ENCODE measurements around the gene TRIM38.
"Not testable (repeated sequence)": the region's sequence is repeated elsewhere in the genome, so short reads cannot be mapped to it uniquely, and the experiment has no call there.

Gene TRIM38

GRCh38 chr6:25929785-25930184 is 32.8 kb upstream of the TRIM38 start:
- H3K4me1 ChIP-seq (ENCODE audit: control insufficient read depth, insufficient read depth, low read length); H3K4me3 ChIP-seq (ENCODE audit: low read depth, low read length); CTCF ChIA-PET; H3K9me3 ChIP-seq (ENCODE audit: control insufficient read depth, insufficient read depth, low read depth, low read length); POLR2A ChIA-PET; H3K27ac ChIP-seq (ENCODE audit: extremely low read depth, low read depth, low read length); H3K36me3 ChIP-seq (ENCODE audit: control insufficient read depth in 2 of 2, insufficient read depth in 1 of 2, low read length in 2 of 2): not testable (repeated sequence)

- ChIA-PET CTCF (interaction anchor here (1.1 kb wide), 1 partner anchor 9 kb away, joined by 3 read pairs; no protein-coding TSS in a partner anchor), POLR2A (no interaction called here)
- TF ChIP-seq ZNF302 (tag by site-specific recombination; IDR thresholded peaks at IDR 0.05; ENCODE audit: low read depth) (no peak), SCRT2 (tag by site-specific recombination; IDR thresholded peaks at IDR 0.05) (0 out of 2 replicates have a peak, but pooled peaks have one; percentile 18), ZNF544 (tag by site-specific recombination; IDR thresholded peaks at IDR 0.05) (no peak), ZBTB17 (tag by site-specific recombination; IDR thresholded peaks at IDR 0.05) (peak; percentile 17; the same call in 1 of the 2 replicates)
- TF ChIP-seq, protein P1, sequence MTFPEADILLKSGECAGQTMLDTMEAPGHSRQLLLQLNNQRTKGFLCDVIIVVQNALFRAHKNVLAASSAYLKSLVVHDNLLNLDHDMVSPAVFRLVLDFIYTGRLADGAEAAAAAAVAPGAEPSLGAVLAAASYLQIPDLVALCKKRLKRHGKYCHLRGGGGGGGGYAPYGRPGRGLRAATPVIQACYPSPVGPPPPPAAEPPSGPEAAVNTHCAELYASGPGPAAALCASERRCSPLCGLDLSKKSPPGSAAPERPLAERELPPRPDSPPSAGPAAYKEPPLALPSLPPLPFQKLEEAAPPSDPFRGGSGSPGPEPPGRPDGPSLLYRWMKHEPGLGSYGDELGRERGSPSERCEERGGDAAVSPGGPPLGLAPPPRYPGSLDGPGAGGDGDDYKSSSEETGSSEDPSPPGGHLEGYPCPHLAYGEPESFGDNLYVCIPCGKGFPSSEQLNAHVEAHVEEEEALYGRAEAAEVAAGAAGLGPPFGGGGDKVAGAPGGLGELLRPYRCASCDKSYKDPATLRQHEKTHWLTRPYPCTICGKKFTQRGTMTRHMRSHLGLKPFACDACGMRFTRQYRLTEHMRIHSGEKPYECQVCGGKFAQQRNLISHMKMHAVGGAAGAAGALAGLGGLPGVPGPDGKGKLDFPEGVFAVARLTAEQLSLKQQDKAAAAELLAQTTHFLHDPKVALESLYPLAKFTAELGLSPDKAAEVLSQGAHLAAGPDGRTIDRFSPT (tag by site-specific recombination; IDR thresholded peaks at IDR 0.05), result no peak
- no peak within 1 kb of the TSS for H3K4me3 ChIP-seq (ENCODE audit: low read depth, low read length)
- H3K27ac ChIP-seq (ENCODE audit: extremely low read depth, low read depth, low read length), result no peak within 1 kb of the TSS
- no peaks in the 10 kb centered on the region for H3K9me3 ChIP-seq (ENCODE audit: control insufficient read depth, insufficient read depth, low read depth, low read length)
- H3K36me3 ChIP-seq (ENCODE audit: control insufficient read depth in 2 of 2, insufficient read depth in 1 of 2, low read length in 2 of 2), result no peaks in the 10 kb centered on the region
- H3K4me1 ChIP-seq (ENCODE audit: control insufficient read depth, insufficient read depth, low read length), result peaks cover 8% of the 10 kb centered on the region; the same call in 1 of the 2 replicates
These were observed 31.8 kb upstream of the TRIM38 start, which contains the start of gene SLC17A2 for GRCh38 chr6:25930532-25931410. TSS of gene SLC17A2 (minus strand) at chr6:25930691. CDS start at chr6:25925796, 4,895 bp downstream.

DNA sequence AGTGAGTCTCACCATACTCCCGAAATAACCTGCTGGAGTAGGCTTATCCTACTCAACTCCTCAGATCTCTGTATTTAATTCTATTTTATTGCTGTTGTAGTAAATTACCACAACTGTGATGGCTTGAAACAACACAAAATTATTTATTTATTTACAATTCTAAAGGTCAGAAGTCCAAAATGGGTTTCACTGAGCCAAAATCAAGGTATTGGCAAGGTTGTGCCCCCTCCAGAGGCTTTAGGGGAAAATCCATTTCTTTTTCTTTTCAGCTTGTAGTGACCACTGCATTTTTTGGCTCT is 31.2 kb upstream of the TRIM38 start:
- CTCF ChIA-PET, result interaction anchor here (1.1 kb wide), 1 partner anchor 8 kb away, joined by 3 read pairs; no protein-coding TSS in a partner anchor
- POLR2A ChIA-PET, result no interaction called here
- no peaks in the 10 kb centered on the region for H3K36me3 ChIP-seq (ENCODE audit: control insufficient read depth in 2 of 2, insufficient read depth in 1 of 2, low read length in 2 of 2)
- H3K4me3 ChIP-seq (ENCODE audit: low read depth, low read length), result no peak overlapping the region
- H3K9me3 ChIP-seq (ENCODE audit: control insufficient read depth, insufficient read depth, low read depth, low read length), result no peaks in the 10 kb centered on the region
- H3K4me1 ChIP-seq (ENCODE audit: control insufficient read depth, insufficient read depth, low read length), result peaks cover 8% of the 10 kb centered on the region; the same call in 1 of the 2 replicates
- TF ChIP-seq SP7 (tag by site-specific recombination; IDR thresholded peaks at IDR 0.05) (no peak), ZFP3 (tag by site-specific recombination; IDR thresholded peaks at IDR 0.05; ENCODE audit: low read depth) (no peak), ZSCAN18 (tag by site-specific recombination; IDR thresholded peaks at IDR 0.05) (no peak), GLIS1 (tag by site-specific recombination; IDR thresholded peaks at IDR 0.05) (no peak), ZNF239 (tag by site-specific recombination; IDR thresholded peaks at IDR 0.05) (no peak), ZNF398 (tag by site-specific recombination; IDR thresholded peaks at IDR 0.05) (no peak), PRDM1 (tag by site-specific recombination; IDR thresholded peaks at IDR 0.05) (no peak), ZNF629 (tag by site-specific recombination; IDR thresholded peaks at IDR 0.05) (no peak), ZNF302 (tag by site-specific recombination; IDR thresholded peaks at IDR 0.05; ENCODE audit: low read depth) (no peak), ZBTB48 (tag by site-specific recombination; IDR thresholded peaks at IDR 0.05) (no peak), ZNF624 (tag by site-specific recombination; IDR thresholded peaks at IDR 0.05) (no peak), YY2 (tag by site-specific recombination; IDR thresholded peaks at IDR 0.05) (no peak), ZNF585B (tag by site-specific recombination; IDR thresholded peaks at IDR 0.05) (no peak), ZNF266 (tag by site-specific recombination; IDR thresholded peaks at IDR 0.05; ENCODE audit: low read depth) (no peak), HOXA7 (CRISPR knock-in tag; IDR thresholded peaks at IDR 0.05; ENCODE audit: borderline replicate concordance) (no peak)
- TF ChIP-seq, protein P2, sequence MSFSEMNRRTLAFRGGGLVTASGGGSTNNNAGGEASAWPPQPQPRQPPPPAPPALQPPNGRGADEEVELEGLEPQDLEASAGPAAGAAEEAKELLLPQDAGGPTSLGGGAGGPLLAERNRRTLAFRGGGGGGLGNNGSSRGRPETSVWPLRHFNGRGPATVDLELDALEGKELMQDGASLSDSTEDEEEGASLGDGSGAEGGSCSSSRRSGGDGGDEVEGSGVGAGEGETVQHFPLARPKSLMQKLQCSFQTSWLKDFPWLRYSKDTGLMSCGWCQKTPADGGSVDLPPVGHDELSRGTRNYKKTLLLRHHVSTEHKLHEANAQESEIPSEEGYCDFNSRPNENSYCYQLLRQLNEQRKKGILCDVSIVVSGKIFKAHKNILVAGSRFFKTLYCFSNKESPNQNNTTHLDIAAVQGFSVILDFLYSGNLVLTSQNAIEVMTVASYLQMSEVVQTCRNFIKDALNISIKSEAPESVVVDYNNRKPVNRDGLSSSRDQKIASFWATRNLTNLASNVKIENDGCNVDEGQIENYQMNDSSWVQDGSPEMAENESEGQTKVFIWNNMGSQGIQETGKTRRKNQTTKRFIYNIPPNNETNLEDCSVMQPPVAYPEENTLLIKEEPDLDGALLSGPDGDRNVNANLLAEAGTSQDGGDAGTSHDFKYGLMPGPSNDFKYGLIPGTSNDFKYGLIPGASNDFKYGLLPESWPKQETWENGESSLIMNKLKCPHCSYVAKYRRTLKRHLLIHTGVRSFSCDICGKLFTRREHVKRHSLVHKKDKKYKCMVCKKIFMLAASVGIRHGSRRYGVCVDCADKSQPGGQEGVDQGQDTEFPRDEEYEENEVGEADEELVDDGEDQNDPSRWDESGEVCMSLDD (tag by site-specific recombination; IDR thresholded peaks at IDR 0.05), result no peak
- H3K27ac ChIP-seq (ENCODE audit: extremely low read depth, low read depth, low read length), result no peak overlapping the region
